ENCODE results near the gene KIFC3. TPM values are rescaled to one million over a fixed set of nuclear protein-coding genes. Genes with fewer than 3 reads are reported as not detected.

The KIFC3 gene
- total RNA-seq, 4 donors from 2014 or later, result 3.2 to 44.2 (median 17.4) TPM

GRCh38 chr16:57775661-57776469 lies 26.4 kb downstream of the KIFC3 start:
- Histone ChIP-seq H3K27me3 (no peaks in the 10 kb centered on the region), H3K27ac (no peak overlapping the region), H3K4me3 (no peak overlapping the region), H3K36me3 (no peaks in the 10 kb centered on the region), H3K4me1 (no peaks in the 10 kb centered on the region), H3K9me3 (no peaks in the 10 kb centered on the region)
- no peak for DNase-seq
- no peak for TF ChIP-seq POLR2A (IDR thresholded peaks at IDR 0.05)
- no peak for TF ChIP-seq CTCF (IDR thresholded peaks at IDR 0.05)
- intact Hi-C loops (cut with DNase I; ENCODE audit: low total_unique reads), result no loop called here

- no peak overlapping the region for H3K4me3 ChIP-seq
- no peaks in the 10 kb centered on the region for H3K9me3 ChIP-seq
- no peak for DNase-seq
- H3K36me3 ChIP-seq, result no peaks in the 10 kb centered on the region
- no peaks in the 10 kb centered on the region for H3K27me3 ChIP-seq
- intact Hi-C loops (cut with DNase I; ENCODE audit: low total_unique reads), result no loop called here
- no peak overlapping the region for H3K27ac ChIP-seq
- H3K4me1 ChIP-seq, result no peaks in the 10 kb centered on the region
- no peak for TF ChIP-seq POLR2A (IDR thresholded peaks at IDR 0.05)
- no peak for TF ChIP-seq CTCF (IDR thresholded peaks at IDR 0.05)
Observed at GRCh38 chr16:57774705-57775285, 27.5 kb downstream of the KIFC3 start.

GRCh38 chr16:57773655-57774295 lies 28.5 kb downstream of the KIFC3 start:
- TF ChIP-seq CTCF (IDR thresholded peaks at IDR 0.05) (no peak), POLR2A (IDR thresholded peaks at IDR 0.05) (no peak)
- intact Hi-C loops (cut with DNase I; ENCODE audit: low total_unique reads), result no loop called here
- Histone ChIP-seq H3K27me3 (no peaks in the 10 kb centered on the region), H3K4me3 (no peak overlapping the region), H3K9me3 (no peaks in the 10 kb centered on the region), H3K27ac (no peak overlapping the region), H3K36me3 (no peaks in the 10 kb centered on the region), H3K4me1 (no peaks in the 10 kb centered on the region)
- no peak for DNase-seq

- intact Hi-C loops (cut with DNase I; ENCODE audit: low total_unique reads), result no loop called here
- Histone ChIP-seq H3K9me3 (no peaks in the 10 kb centered on the region), H3K4me1 (no peaks in the 10 kb centered on the region), H3K27ac (no peak overlapping the region), H3K36me3 (no peaks in the 10 kb centered on the region), H3K4me3 (no peak overlapping the region), H3K27me3 (no peaks in the 10 kb centered on the region)
- TF ChIP-seq CTCF (IDR thresholded peaks at IDR 0.05) (no peak), POLR2A (IDR thresholded peaks at IDR 0.05) (no peak)
- no peak for DNase-seq
Observed at GRCh38 chr16:57773019-57773418, 29.3 kb downstream of the KIFC3 start.

Data from uterus (tissue), 4 donors.